Thyroid gland (tissue), 4 donors: ENCODE data around the gene TMEM43. TPM values are rescaled to one million over a fixed set of nuclear protein-coding genes. Genes with fewer than 3 reads are reported as not detected.
"Not testable (repeated sequence)": the region's sequence is repeated elsewhere in the genome, so short reads cannot be mapped to it uniquely, and the experiment has no call there.

Source experiments
- DNase-seq, 2 donors: peaks; one replicate each; pipeline ENCODE4 v3.0.0-alpha.2; 2019
- H3K27ac ChIP-seq, 3 donors: fragments of 200-600 bp; sonication (generic); 1 replicate in 2 of 3; 2 replicates in 1 of 3; pipeline ENCODE4 v1.5.1; 2016 to 2019; ENCODE audit warnings: mild to moderate bottlenecking in 1 of 3, moderate library complexity in 1 of 3
- H3K27me3 ChIP-seq: fragments of 200-600 bp; sonication (generic); one replicate; pipeline ENCODE4 v1.5.1; 2019
- H3K36me3 ChIP-seq, 2 donors: fragments of 200-600 bp; sonication (generic); one replicate each; pipeline ENCODE4 v1.5.1; 2016 to 2019
- H3K4me1 ChIP-seq, 2 donors: fragments of 200-600 bp; sonication (generic); one replicate each; pipeline ENCODE4 v1.5.1; 2017 to 2019
- H3K4me3 ChIP-seq, 3 donors: fragments of 200-600 bp; sonication (generic); replicated peaks in 1 of 3; 1 replicate in 2 of 3; 2 replicates in 1 of 3; pipeline ENCODE4 v1.5.1; 2016; ENCODE audit warnings: mild to moderate bottlenecking in 1 of 3
- H3K9me3 ChIP-seq: fragments of 200-600 bp; sonication (generic); one replicate; pipeline ENCODE4 v1.5.1; 2017
- CTCF ChIP-seq, 6 experiments: fragments of 200-600 bp in 3 of 6; fragments of 450-650 bp in 3 of 6; sonication (generic) in 3 of 6; IDR thresholded peaks; one replicate each; pipeline ENCODE4 v1.5.1; 2016 to 2019; ENCODE audit warnings: antibody characterized with exemption in 6 of 6, mild to moderate bottlenecking in 2 of 6, inconsistent platforms in 1 of 6, moderate library complexity in 1 of 6
- POLR2A ChIP-seq, 2 donors: fragments of 450-650 bp; IDR thresholded peaks; one replicate each; pipeline ENCODE4 v1.6.1; 2017; ENCODE audit warnings: antibody characterized with exemption in 2 of 2, mild to moderate bottlenecking in 2 of 2, moderate library complexity in 1 of 2
- WGBS, 2 donors: methylation state at CpG; one replicate each; pipeline ENCODE4 v1.1.5; 2017; 5-methylcytosine and 5-hydroxymethylcytosine counted together
- intact Hi-C: fragments of 100-400 bp; cut with DNase I; formaldehyde crosslinking; loops from one replicate; pipeline ENCODE4 v1.15.1; 2023
- total RNA-seq, 4 donors: library from RNA; depleted of rRNA; stranded (reverse); fragments of >200 nt; gene quantifications; one replicate each; pipeline ENCODE4 v1.2.3, GENCODE V29; 2016

Gene TMEM43
- 100 to 1,000 TPM in 1 of 4 donors, 10 to 100 TPM in 3; 69.6 to 109 (median 90.3) TPM for total RNA-seq

GRCh38 chr3:14124615-14125192 lies at the start of gene TMEM43, which contains the start of gene CHCHD4:
TSS of gene TMEM43 (plus strand) at chr3:14125052. CDS start at chr3:14125194, 142 bp downstream.
TSS of gene CHCHD4 (minus strand) at chr3:14124870. CDS start at chr3:14124676, 194 bp downstream.
- WGBS, 2 donors = 0% methylated on average over 14 to 18 of the region's 55 CpGs
- Histone ChIP-seq H3K4me3 (peak within 1 kb of the TSS; percentile 81 to 99 (median 82)), H3K36me3 (peaks cover 4 to 9% of the 10 kb centered on the region in 2 donors), H3K4me1 (peaks cover 26 to 27% of the 10 kb centered on the region in 2 donors), H3K27ac (peak within 1 kb of the TSS; percentile 78 to 95 (median 94)), H3K27me3 (no peaks in the 10 kb centered on the region), H3K9me3 (no peaks in the 10 kb centered on the region)
- peak in 1 of 6 experiments; percentile 9 for TF ChIP-seq CTCF (IDR thresholded peaks at IDR 0.05)
- TF ChIP-seq POLR2A (IDR thresholded peaks at IDR 0.05) = peak; percentile 30 to 86
- intact Hi-C loops = loop anchor here (10.0 kb wide), 1 partner anchor 50 kb away; the partner anchor contains the start of genes LSM3 and XPC
- DNase-seq = peak; percentile 99 to 100

- H3K4me1 ChIP-seq, H3K4me3 ChIP-seq, H3K9me3 ChIP-seq, DNase-seq, intact Hi-C loops, H3K27ac ChIP-seq, H3K27me3 ChIP-seq, H3K36me3 ChIP-seq: not testable (repeated sequence)
- 77 to 84% methylated on average over 3 of the region's 3 CpGs for WGBS, 2 donors
Observed at GRCh38 chr3:14075233-14075632, 49.6 kb upstream of the TMEM43 start.

- Histone ChIP-seq H3K4me3 (no peak overlapping the region), H3K27me3 (no peaks in the 10 kb centered on the region), H3K27ac (no peak overlapping the region), H3K36me3 (no peaks in the 10 kb centered on the region), H3K9me3 (no peaks in the 10 kb centered on the region), H3K4me1 (no peaks in the 10 kb centered on the region)
- intact Hi-C loops = no loop called here
- no peak for DNase-seq
- WGBS, 2 donors = 96 to 98% methylated on average over 1 of the region's 1 CpG
- TF ChIP-seq CTCF (IDR thresholded peaks at IDR 0.05) (no peak), POLR2A (IDR thresholded peaks at IDR 0.05) (no peak)
Observed at GRCh38 chr3:14077310-14077709, 47.5 kb upstream of the TMEM43 start.

- 85 to 90% methylated on average over 5 of the region's 5 CpGs for WGBS, 2 donors
- TF ChIP-seq POLR2A (IDR thresholded peaks at IDR 0.05) = no peak
- no peak for TF ChIP-seq CTCF (IDR thresholded peaks at IDR 0.05)
- no peak overlapping the region for H3K27ac ChIP-seq
- H3K4me3 ChIP-seq = no peak overlapping the region
- intact Hi-C loops = no loop called here
- H3K36me3 ChIP-seq = no peaks in the 10 kb centered on the region
- H3K9me3 ChIP-seq = no peaks in the 10 kb centered on the region
- DNase-seq = no peak
- H3K4me1 ChIP-seq = no peaks in the 10 kb centered on the region
- no peaks in the 10 kb centered on the region for H3K27me3 ChIP-seq
Observed at GRCh38 chr3:14082108-14082657, 42.7 kb upstream of the TMEM43 start.

- intact Hi-C loops, H3K4me3 ChIP-seq, DNase-seq, H3K4me1 ChIP-seq, H3K9me3 ChIP-seq, H3K27ac ChIP-seq, H3K27me3 ChIP-seq, H3K36me3 ChIP-seq: not testable (repeated sequence)
- 82 to 88% methylated on average over 5 of the region's 5 CpGs for WGBS, 2 donors
Observed at GRCh38 chr3:14087461-14087860, 37.4 kb upstream of the TMEM43 start.

GRCh38 chr3:14091959-14092358 lies 32.9 kb upstream of the TMEM43 start:
- intact Hi-C loops, H3K27me3 ChIP-seq, DNase-seq, H3K4me1 ChIP-seq, H3K9me3 ChIP-seq, H3K4me3 ChIP-seq, H3K27ac ChIP-seq, H3K36me3 ChIP-seq: not testable (repeated sequence)
- 45 to 91% methylated on average over 2 to 5 of the region's 5 CpGs for WGBS, 2 donors
